GM12872 (cell line): Measurements from ENCODE around the gene KMT2B.

Experiments used
- CTCF ChIP-seq: IDR thresholded peaks from 3 replicates; pipeline ENCODE4 v1.5.1; 2011; ENCODE audit warnings: low read depth, mild to moderate bottlenecking, low read length, moderate library complexity; ENCODE audit not compliant: insufficient read depth

The KMT2B gene

GRCh38 chr19:35780058-35780457 lies 62.3 kb downstream of the KMT2B start:
- no peak for TF ChIP-seq CTCF

- no peak for TF ChIP-seq CTCF
Observed at GRCh38 chr19:35780717-35781116, 62.9 kb downstream of the KMT2B start.

- no peak for TF ChIP-seq CTCF
Observed at GRCh38 chr19:35781650-35782049, 63.8 kb downstream of the KMT2B start.

GRCh38 chr19:35782589-35782988 lies 64.8 kb downstream of the KMT2B start:
- no peak for TF ChIP-seq CTCF

- no peak for TF ChIP-seq CTCF
Observed at GRCh38 chr19:35783469-35784434, 65.9 kb downstream of the KMT2B start.

- no peak for TF ChIP-seq CTCF
Observed at GRCh38 chr19:35784503-35785338, 66.9 kb downstream of the KMT2B start.

GRCh38 chr19:35785339-35785627 lies 67.5 kb downstream of the KMT2B start:
- TF ChIP-seq CTCF: no peak
